Endothelial cell of umbilical vein (primary cell): ENCODE data around the gene SLC6A1. TPM values are rescaled to one million over a fixed set of nuclear protein-coding genes. Genes with fewer than 3 reads are reported as not detected.

Experiments used
- BruUV-seq: library from RNA; stranded (reverse); fragments of 400-500 nt; replicated peaks from 2 replicates; lab custom pipeline; 2021; lab: Mats Ljungman, UMichigan
- CTCF ChIA-PET: fragments of 300-600, 350-600 bp; sonication (Branson Sonifier 250); formaldehyde crosslinking; loops from one replicate; lab custom pipeline; 2021; ENCODE audit warnings: antibody characterized with exemption, inconsistent platforms; lab: Charles Lee
- POLR2A ChIA-PET: fragments of 300-600, 350-600 bp; sonication (Branson Sonifier 250); formaldehyde crosslinking; loops from one replicate; lab custom pipeline; 2021; ENCODE audit warnings: antibody characterized with exemption, inconsistent platforms; lab: Charles Lee
- DNase-seq: peaks from one replicate; pipeline ENCODE4 v3.0.0-alpha.2; 2011; ENCODE audit warnings: low read depth, low spot score
- FAIRE-seq: peaks from 2 replicates; lab custom pipeline; 2011; peaks lifted over from hg19 to GRCh38; lab: Jason Lieb, UNC
- H2AFZ ChIP-seq: 2 replicates; pipeline ENCODE4 v1.6.0; 2012; ENCODE audit warnings: low read depth, low read length, control low read depth, inconsistent platforms
- H3K27ac ChIP-seq: 2 replicates; pipeline ENCODE4 v1.5.1; 2011; ENCODE audit warnings: low read depth, mild to moderate bottlenecking, control low read depth, low read length, moderate library complexity; ENCODE audit not compliant: insufficient read depth
- H3K27me3 ChIP-seq, 2 experiments: 2 replicates each; pipeline versions ENCODE4 v1.6.0 to v1.6.1; 2011; ENCODE audit warnings: low read length in 2 of 2, mixed read lengths in 1 of 2; ENCODE audit not compliant: control insufficient read depth in 2 of 2, insufficient read depth in 2 of 2
- H3K36me3 ChIP-seq, 2 experiments: 2 replicates in 1 of 2; 3 replicates in 1 of 2; pipeline ENCODE4 v1.5.1; 2011; ENCODE audit warnings: low read length in 2 of 2, mild to moderate bottlenecking in 1 of 2, moderate library complexity in 1 of 2; ENCODE audit not compliant: control insufficient read depth in 2 of 2, insufficient read depth in 2 of 2; ENCODE audit errors: extremely low read depth in 1 of 2
- H3K4me1 ChIP-seq: 3 replicates; pipeline ENCODE4 v1.5.1; 2011; ENCODE audit warnings: mild to moderate bottlenecking, low read length; ENCODE audit not compliant: control insufficient read depth, insufficient read depth; ENCODE audit errors: extremely low read depth
- H3K4me2 ChIP-seq: 2 replicates; pipeline ENCODE4 v1.6.1; 2011; ENCODE audit warnings: low read length, control low read depth, mixed read lengths; ENCODE audit not compliant: insufficient read depth
- H3K4me3 ChIP-seq, 3 experiments: fragments of 200-600 bp in 1 of 3; sonication (generic), shearing (Covaris generic) in 1 of 3; replicated peaks in 1 of 3; 2 replicates each; pipeline ENCODE4 v1.5.1; 2011 to 2016; ENCODE audit warnings: control low read depth in 3 of 3, low read length in 3 of 3, mild to moderate bottlenecking in 2 of 3, inconsistent platforms in 1 of 3, low read depth in 1 of 3, moderate library complexity in 1 of 3; ENCODE audit not compliant: insufficient read depth in 1 of 3
- H3K79me2 ChIP-seq: 2 replicates; pipeline ENCODE4 v1.6.0; 2012; ENCODE audit warnings: low read length, inconsistent platforms; ENCODE audit not compliant: control insufficient read depth, insufficient read depth
- H3K9ac ChIP-seq: replicated peaks from 2 replicates; pipeline ENCODE3; 2011; ENCODE audit warnings: low read length, control low read depth; ENCODE audit not compliant: insufficient read depth; ENCODE audit errors: extremely low read depth
- H3K9me1 ChIP-seq: replicated peaks from 3 replicates; pipeline ENCODE4 v1.6.0; 2011; ENCODE audit warnings: mild to moderate bottlenecking, low read length; ENCODE audit not compliant: control insufficient read depth, insufficient read depth; ENCODE audit errors: extremely low read depth
- H3K9me3 ChIP-seq: replicated peaks from 2 replicates; pipeline ENCODE4 v1.5.1; 2012; ENCODE audit warnings: low read length, inconsistent platforms; ENCODE audit not compliant: control insufficient read depth, insufficient read depth
- H4K20me1 ChIP-seq: replicated peaks from 2 replicates; pipeline ENCODE3; 2011; ENCODE audit warnings: mild to moderate bottlenecking, low read length; ENCODE audit not compliant: control insufficient read depth, insufficient read depth; ENCODE audit errors: extremely low read depth
- CTCF ChIP-seq, 2 donors: IDR thresholded peaks; 1 replicate in 1 of 2; 2 replicates in 1 of 2; pipeline ENCODE4 v1.5.1; 2011; ENCODE audit warnings: low read length in 2 of 2, mild to moderate bottlenecking in 2 of 2, moderate library complexity in 2 of 2, control low read depth in 1 of 2, inconsistent platforms in 1 of 2, low read depth in 1 of 2; ENCODE audit not compliant: insufficient read depth in 1 of 2; ENCODE audit errors: extremely low read depth in 1 of 2
- EZH2 ChIP-seq: IDR thresholded peaks from 2 replicates; pipeline ENCODE4 v1.6.1; 2012; ENCODE audit warnings: borderline replicate concordance, low read depth, mild to moderate bottlenecking, moderate library complexity, low read length, inconsistent platforms; ENCODE audit not compliant: severe bottlenecking
- GATA2 ChIP-seq: IDR thresholded peaks from 2 replicates; pipeline ENCODE4 v1.7.0; 2011; ENCODE audit warnings: low read depth, mild to moderate bottlenecking, moderate library complexity, mixed read lengths, low read length; ENCODE audit not compliant: insufficient read length, insufficient read depth
- JUN ChIP-seq: IDR thresholded peaks from 2 replicates; pipeline ENCODE4 v1.6.1; 2011; ENCODE audit warnings: borderline replicate concordance, low read depth; ENCODE audit not compliant: insufficient read length, insufficient read depth
- MAX ChIP-seq: IDR thresholded peaks from 2 replicates; pipeline ENCODE4 v1.6.1; 2011; ENCODE audit not compliant: insufficient read depth, insufficient read length
- MYC ChIP-seq: IDR thresholded peaks from one replicate; pipeline ENCODE4 v1.6.1; 2011; ENCODE audit warnings: mild to moderate bottlenecking, low read depth, low read length
- POLR2A ChIP-seq: IDR thresholded peaks from 2 replicates; pipeline ENCODE4 v1.6.1; 2012; ENCODE audit warnings: low read depth, mild to moderate bottlenecking, control low read depth, low read length
- POLR2AphosphoS5 ChIP-seq: IDR thresholded peaks from 2 replicates; pipeline ENCODE4 v1.6.1; 2012; ENCODE audit warnings: low read depth, mild to moderate bottlenecking, control low read depth, low read length, moderate library complexity; ENCODE audit not compliant: insufficient read depth
- dilution Hi-C: fragments of 300-500 bp; cut with MboI; formaldehyde crosslinking; loops from one replicate; pipeline ENCODE4 v1.15.0; 2019; ENCODE audit warnings: low sequenced_read_pairs; ENCODE audit not compliant: extremely low pct_ligation_motif_present
- intact Hi-C: fragments of 100-400 bp; cut with micrococcal nuclease; formaldehyde crosslinking; loops from one replicate; pipeline ENCODE4 v1.10.0; 2022
- polyA plus RNA-seq, 4 experiments: library from polyadenylated mRNA; depleted of rRNA in 3 of 4; stranded (reverse) in 3 of 4; unstranded in 1 of 4; fragments of >200 nt; gene quantifications; 2 replicates each; pipeline versions ENCODE4 v1.2.1 to v1.2.3, GENCODE V29; 2011 to 2012; ENCODE audit warnings: missing spikeins in 1 of 4
- total RNA-seq: library from RNA; stranded (reverse); gene quantifications from 2 replicates; pipeline ENCODE4 v1.2.3, GENCODE V29; 2021

SLC6A1 gene
- total and polyA plus RNA-seq, 2 donors (not counting 3 experiments of a cell fraction or from before 2014, with no cell fraction given): not detected

GRCh38 chr3:11057655-11058054 is 65.1 kb downstream of the SLC6A1 start:
- no peak overlapping the region for H3K4me2 ChIP-seq
- peaks cover 2 to 6% of the 10 kb centered on the region in 2 experiments for H3K27me3 ChIP-seq
- no peak overlapping the region for H3K27ac ChIP-seq
- no peaks in the 10 kb centered on the region for H3K36me3 ChIP-seq
- no peaks in the 10 kb centered on the region for H3K79me2 ChIP-seq
- no peak overlapping the region for H3K9ac ChIP-seq
- FAIRE-seq (no peak), DNase-seq (no peak)
- no peak overlapping the region for H2AFZ ChIP-seq
- no peaks in the 10 kb centered on the region for H4K20me1 ChIP-seq
- no peaks in the 10 kb centered on the region for H3K4me1 ChIP-seq
- no peak overlapping the region for H3K4me3 ChIP-seq
- no TSS peak for BruUV-seq
- TF ChIP-seq MAX (no peak), POLR2A (no peak), JUN (no peak), EZH2 (no peak), MYC (no peak), CTCF (IDR thresholded peaks at IDR 0.05; ENCODE audit: extremely low read depth in 1 of 2, insufficient read depth in 1 of 2, low read depth in 1 of 2, low read length in 2 of 2) (no peak), POLR2AphosphoS5 (no peak), GATA2 (no peak)
- no peaks in the 10 kb centered on the region for H3K9me3 ChIP-seq
- ChIA-PET POLR2A (no interaction called here), CTCF (interaction anchor here (3.9 to 5.6 kb wide), 3 partner anchors 107 to 301 kb away, joined by 35 to 125 read pairs (median 75); no protein-coding TSS in a partner anchor)
- intact Hi-C loops: no loop called here
- dilution Hi-C loops: no loop called here
- H3K9me1 ChIP-seq: no peaks in the 10 kb centered on the region
